GM10266 (cell line): ENCODE measurements around the gene FXR2.

Source experiments
- DNase-seq: peaks from one replicate; pipeline ENCODE4 v3.0.0; 2012; ENCODE audit errors: extremely low spot score
- TF ChIP-seq, protein P1 (sequence below): IDR thresholded peaks from 2 replicates; pipeline ENCODE4 v1.5.1; 2012; ENCODE audit warnings: mild to moderate bottlenecking, low read depth; ENCODE audit not compliant: control insufficient read depth, insufficient read depth; ENCODE audit errors: missing control alignments

The FXR2 gene

DNA sequence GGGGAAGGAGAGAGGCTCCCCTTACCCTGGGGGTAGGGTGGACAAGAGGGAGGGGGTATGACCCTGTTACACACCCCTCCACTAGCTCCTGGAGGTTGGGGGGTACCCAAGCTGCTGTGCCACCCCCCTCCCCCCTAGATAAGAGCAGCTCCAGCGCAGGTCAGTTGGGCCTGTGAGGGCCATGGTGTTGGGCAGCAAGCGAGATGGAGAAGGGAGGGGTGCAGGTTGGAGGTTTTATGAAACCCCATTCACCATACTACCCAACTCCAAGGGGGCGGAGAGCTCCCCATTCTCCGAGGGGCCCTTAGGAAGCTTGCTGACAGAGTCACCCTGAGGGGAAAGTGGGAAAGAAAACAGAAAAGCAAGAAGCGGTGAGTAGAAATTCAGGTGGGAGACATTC is 23.1 kb downstream of the FXR2 start:
- TF ChIP-seq, protein P1, sequence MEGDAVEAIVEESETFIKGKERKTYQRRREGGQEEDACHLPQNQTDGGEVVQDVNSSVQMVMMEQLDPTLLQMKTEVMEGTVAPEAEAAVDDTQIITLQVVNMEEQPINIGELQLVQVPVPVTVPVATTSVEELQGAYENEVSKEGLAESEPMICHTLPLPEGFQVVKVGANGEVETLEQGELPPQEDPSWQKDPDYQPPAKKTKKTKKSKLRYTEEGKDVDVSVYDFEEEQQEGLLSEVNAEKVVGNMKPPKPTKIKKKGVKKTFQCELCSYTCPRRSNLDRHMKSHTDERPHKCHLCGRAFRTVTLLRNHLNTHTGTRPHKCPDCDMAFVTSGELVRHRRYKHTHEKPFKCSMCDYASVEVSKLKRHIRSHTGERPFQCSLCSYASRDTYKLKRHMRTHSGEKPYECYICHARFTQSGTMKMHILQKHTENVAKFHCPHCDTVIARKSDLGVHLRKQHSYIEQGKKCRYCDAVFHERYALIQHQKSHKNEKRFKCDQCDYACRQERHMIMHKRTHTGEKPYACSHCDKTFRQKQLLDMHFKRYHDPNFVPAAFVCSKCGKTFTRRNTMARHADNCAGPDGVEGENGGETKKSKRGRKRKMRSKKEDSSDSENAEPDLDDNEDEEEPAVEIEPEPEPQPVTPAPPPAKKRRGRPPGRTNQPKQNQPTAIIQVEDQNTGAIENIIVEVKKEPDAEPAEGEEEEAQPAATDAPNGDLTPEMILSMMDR: no peak
- no peak for DNase-seq

DNA sequence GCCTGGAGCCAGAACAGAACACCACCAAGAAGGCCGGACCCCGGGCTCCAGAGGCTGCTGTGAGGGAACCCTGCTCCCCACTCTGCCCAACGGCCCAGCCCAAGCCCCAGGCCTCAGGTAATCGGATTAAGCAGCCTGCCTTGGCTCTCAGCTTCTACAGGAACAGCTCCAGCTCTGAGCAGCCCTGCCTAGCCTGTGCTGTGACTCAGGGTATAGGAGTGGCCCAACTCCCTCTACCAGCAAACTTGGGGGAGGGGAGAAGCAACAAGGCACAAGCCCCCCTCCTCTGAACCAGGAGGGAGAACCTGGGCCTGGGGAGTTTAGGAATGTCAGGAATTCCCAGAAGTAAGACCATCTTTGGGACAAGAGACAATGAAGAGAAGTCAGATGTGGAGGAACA is 24.0 kb downstream of the FXR2 start:
- TF ChIP-seq, protein P1: no peak

DNA sequence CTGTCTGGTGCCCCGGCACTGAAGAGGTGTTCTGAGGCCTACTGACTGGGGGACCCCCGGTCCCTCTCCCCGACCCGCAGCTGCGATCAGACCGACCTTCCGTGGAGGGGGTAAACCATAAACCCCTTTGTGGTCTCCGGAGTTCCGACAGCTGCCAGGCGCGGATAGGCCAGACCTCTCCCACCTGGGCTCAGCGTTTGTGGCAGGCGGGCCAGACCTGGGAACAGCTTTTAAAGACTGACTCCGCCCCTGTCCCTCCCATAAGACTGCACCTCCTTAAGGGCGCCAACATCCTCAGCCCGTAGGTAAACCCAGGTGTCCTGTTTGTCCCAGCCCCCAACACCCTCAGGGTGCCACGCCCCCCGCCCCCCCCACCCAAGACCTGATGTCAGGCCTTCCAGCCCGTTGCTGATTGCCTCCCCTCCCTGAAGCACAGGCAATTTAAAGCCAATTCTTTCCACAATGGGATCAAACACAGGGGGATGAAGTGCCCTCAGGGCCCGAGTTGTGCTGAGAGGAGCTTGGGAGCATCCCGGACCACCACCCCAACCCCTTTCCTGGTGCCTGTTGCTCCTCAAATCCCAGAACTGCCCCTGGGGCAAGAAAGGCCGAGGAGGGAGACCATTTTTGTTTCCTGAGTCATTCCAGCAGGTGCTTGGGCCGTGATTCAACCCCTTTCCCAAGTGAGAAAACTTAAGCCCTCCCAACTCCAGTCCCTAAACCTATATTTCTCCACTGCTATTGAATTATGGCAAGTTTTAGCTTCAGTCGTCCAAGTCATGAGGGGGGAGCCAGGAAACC is 24.6 kb downstream of the FXR2 start, which contains the start of gene SOX15:
Gene SOX15 (minus strand): TSS at position 204 of the 801 bp plus-strand sequence. CDS start 418 bp downstream, outside the sequence.
- TF ChIP-seq, protein P1: no peak
- DNase-seq: no peak

More for the DNA sequence above, 24.0 kb downstream of the FXR2 start:
- DNase-seq: no peak

DNA sequence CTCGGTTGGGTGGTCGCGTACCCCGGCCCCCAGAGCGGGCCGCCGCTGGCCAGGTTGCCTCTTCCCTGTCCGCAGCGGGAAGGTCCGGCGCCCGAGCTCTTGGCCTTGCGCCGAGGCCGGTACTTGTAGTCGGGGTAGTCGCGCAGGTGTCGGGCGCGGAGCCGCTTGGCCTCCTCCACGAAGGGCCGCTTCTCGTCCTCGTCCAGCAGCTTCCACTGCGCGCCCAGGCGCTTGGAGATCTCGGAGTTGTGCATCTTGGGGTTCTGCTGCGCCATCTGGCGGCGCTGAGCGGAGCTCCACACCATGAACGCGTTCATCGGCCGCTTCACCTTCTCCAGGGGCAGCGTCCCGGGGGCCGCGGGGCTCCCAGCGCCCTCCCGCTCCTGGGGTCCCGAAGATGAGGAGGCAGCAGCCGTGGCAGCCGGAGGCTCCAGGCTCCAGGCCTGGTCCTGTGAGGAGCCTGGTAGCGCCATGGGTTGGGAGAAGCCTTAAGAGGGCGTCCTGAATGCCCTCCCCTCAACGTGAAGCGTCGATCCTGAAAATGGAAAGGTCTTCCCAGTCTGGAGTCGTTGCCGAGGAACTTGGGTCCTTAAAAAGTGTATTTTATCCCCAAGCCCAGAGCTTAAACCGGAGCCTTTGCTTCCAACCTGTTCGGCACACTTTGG is 25.4 kb downstream of the FXR2 start:
- DNase-seq: peak; percentile 90
- TF ChIP-seq, protein P1: peak; percentile 71

DNA sequence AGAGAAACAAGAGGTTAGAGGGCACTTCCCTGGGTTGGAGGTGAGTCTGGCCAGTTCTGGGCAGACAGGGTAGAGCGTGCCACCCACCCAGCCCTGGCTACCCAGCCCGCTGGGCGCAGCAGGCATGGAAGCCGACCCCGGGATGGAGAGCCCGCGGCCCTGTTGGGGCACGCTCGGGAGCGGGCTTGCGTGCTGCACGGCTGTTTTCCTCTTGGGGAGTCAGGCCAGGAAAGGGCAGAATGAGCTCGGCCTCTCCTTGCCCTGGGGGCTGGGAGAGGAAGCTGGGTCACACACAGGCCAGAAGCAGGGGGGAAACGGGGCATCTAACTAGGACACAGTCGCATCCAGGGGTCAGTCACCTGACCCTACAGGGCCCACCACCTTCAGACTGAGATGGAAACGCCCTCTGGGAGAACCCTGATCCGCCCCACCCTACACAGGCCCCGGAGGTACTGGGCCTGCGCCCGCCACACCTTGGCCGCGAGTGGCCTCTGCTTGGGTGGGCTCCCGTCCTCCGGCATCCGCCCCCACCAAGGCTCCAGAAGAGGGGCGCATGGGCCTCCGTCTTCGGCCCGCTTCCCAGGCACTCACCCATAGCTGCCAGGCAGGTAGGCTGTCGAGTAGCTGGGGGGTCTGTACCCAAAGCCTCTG is 26.0 kb downstream of the FXR2 start:
- TF ChIP-seq, protein P1: no peak
- DNase-seq: no peak

DNA sequence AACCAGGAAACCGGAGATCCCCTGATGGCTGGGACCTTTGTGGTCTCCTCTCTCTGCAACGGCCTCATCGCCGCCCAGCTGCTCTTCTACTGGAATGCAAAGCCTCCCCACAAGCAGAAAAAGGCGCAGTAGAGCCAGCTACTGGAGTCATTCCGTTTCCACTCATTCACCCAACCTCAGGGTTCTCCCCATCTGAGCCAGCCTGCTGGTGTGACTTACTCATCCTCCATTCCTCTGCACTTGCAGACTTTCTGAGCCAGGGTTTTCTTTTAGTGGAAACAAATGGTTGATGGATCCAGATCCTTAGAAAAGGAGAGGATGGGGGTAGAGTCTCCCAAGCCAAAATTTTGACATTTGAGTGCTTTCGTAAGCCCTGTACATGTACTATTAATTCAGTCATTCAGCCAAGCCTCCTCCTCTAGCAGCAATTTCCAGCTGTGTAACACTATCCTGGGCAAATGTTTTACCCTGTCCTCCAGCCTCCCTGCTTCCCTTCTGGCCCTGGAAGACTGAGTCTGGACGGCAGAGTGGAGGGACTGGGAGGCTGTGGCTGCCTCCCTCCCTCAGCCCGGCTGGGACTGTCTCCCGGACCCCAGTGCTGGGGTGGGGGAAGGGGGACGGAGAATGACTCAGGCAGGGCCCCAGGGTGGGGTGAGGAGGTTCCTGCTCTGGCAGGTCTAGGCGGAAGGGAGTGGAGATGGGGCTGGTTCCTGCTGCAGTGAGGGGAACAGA is 27.1 kb downstream of the FXR2 start:
- TF ChIP-seq, protein P1: no peak
- no peak for DNase-seq
